Mesothelial cell of epicardium (in vitro differentiated cells): ENCODE data around the gene GORASP2. TPM values are rescaled to one million over a fixed set of nuclear protein-coding genes. Genes with fewer than 3 reads are reported as not detected.

Source experiments
- DNase-seq, 2 experiments: peaks; one replicate each; pipeline ENCODE4 v3.0.0; 2021; ENCODE audit warnings: low spot score in 2 of 2; ENCODE audit not compliant: unreplicated experiment in 2 of 2
- H3K27ac Mint-ChIP-seq: 2 replicates; pipeline ENCODE4 v1.8.0; 2021; ENCODE audit warnings: mixed read lengths
- H3K27me3 Mint-ChIP-seq: 2 replicates; pipeline ENCODE4 v1.8.0; 2021; ENCODE audit warnings: low read depth, mixed read lengths
- H3K36me3 Mint-ChIP-seq: 2 replicates; pipeline ENCODE4 v1.8.0; 2021; ENCODE audit warnings: mixed read lengths
- H3K4me1 Mint-ChIP-seq: 2 replicates; pipeline ENCODE4 v1.8.0; 2021; ENCODE audit warnings: mixed read lengths
- H3K4me3 Mint-ChIP-seq: 2 replicates; pipeline ENCODE4 v1.8.0; 2021; ENCODE audit warnings: mild to moderate bottlenecking, moderate library complexity, mixed read lengths
- H3K9me3 Mint-ChIP-seq: 2 replicates; pipeline ENCODE4 v1.8.0; 2021; ENCODE audit warnings: mixed read lengths
- total RNA-seq: library from RNA; stranded (reverse); gene quantifications from 3 replicates; pipeline ENCODE4 v1.2.1, GENCODE V29; 2021
- TF ChIP-seq, protein P1 (sequence below): fragments of 200-600 bp; sonication (generic); IDR thresholded peaks from one replicate; pipeline ENCODE4 v1.5.0; 2021; ENCODE audit warnings: antibody characterized with exemption; ENCODE audit not compliant: unreplicated experiment

Gene GORASP2
- total RNA-seq, 1 donor from 2014 or later: 91.1 TPM

DNA sequence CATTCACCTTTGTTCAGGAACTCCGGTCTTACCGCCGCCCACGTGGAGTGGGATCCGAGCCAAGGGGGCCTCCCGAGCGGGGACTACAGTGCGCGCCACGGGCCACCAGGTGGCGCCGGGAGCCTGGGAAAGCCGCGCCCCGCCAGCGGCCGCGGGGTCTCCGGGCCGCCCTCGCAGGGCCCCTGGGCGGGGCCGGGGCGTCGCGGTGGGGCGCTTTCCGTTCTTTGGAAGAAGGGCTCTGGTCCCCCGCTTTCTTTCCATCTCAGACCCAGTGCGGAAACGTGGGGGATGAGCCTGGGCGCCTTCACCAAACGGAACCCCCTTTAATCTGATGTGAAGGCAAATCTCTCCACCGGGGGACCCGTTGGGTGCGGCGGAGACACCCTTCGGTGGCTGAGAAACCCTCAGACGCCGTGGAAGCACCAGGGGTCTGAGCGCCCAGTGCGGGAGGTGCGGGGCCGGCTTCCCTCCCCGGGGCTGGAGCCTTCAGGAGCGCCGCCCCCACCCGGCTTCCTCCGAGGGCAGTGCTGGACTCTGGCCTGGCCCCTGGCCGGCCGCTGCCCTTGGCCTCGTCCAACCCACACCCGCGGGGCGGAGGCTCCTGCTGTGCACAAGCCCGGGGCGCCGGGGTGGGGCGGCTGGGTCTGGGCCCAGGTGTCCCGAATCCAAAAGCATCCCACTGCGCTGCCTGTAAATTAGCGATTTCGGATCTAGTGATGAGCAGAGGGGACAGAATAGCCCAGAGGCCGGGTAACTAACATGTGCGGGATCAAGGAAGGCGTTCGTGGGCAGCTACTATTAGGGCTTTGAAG is 44.6 kb downstream of the GORASP2 start:
- TF ChIP-seq, protein P1, sequence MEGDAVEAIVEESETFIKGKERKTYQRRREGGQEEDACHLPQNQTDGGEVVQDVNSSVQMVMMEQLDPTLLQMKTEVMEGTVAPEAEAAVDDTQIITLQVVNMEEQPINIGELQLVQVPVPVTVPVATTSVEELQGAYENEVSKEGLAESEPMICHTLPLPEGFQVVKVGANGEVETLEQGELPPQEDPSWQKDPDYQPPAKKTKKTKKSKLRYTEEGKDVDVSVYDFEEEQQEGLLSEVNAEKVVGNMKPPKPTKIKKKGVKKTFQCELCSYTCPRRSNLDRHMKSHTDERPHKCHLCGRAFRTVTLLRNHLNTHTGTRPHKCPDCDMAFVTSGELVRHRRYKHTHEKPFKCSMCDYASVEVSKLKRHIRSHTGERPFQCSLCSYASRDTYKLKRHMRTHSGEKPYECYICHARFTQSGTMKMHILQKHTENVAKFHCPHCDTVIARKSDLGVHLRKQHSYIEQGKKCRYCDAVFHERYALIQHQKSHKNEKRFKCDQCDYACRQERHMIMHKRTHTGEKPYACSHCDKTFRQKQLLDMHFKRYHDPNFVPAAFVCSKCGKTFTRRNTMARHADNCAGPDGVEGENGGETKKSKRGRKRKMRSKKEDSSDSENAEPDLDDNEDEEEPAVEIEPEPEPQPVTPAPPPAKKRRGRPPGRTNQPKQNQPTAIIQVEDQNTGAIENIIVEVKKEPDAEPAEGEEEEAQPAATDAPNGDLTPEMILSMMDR: peak; percentile 82
- Mint-ChIP-seq H3K27me3 (no peaks in the 10 kb centered on the region), H3K27ac (peak overlapping the region; percentile 20), H3K4me3 (peak overlapping the region; percentile 71), H3K4me1 (peaks cover 19% of the 10 kb centered on the region), H3K9me3 (no peaks in the 10 kb centered on the region), H3K36me3 (no peaks in the 10 kb centered on the region)
- peak; percentile 82 to 94 for DNase-seq

DNA sequence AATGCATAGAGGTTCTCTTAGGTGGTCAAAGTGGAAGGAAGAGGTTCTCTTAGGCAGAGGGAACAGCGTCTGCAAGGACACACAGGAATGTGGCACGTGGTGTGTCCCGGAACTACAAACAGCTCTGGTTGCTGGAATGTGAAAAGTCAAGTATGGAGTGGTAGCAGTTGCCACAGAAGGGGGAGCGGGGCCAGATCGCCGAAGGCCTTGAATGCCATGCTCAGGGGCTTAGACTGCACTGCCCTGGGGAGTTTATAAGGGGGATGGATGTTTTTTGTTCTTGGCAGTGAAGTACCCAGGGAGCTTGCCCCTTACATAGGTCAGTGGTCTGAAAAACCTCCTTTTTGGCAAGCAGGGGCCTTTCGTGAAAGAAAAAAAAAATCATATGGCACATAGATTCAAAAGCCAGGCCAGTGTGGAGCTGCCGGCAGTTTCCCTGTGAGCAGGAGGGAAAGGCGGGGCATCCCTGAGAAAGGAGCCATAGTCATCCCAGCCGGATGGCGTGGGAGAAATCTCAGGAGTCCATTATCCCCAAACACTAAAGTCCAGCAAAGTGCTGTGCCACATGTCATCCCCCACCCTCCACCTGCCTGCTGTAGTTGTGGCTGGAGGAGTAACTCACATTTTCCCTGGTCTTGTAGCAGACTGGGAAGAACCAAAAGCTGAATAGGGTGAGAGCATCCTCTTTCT is 45.4 kb downstream of the GORASP2 start:
- Mint-ChIP-seq H3K27ac (peak overlapping the region; percentile 48), H3K27me3 (no peaks in the 10 kb centered on the region), H3K4me3 (peak overlapping the region; percentile 61), H3K9me3 (no peaks in the 10 kb centered on the region), H3K4me1 (peaks cover 19% of the 10 kb centered on the region), H3K36me3 (no peaks in the 10 kb centered on the region)
- TF ChIP-seq, protein P1: no peak
- DNase-seq: no peak

DNA sequence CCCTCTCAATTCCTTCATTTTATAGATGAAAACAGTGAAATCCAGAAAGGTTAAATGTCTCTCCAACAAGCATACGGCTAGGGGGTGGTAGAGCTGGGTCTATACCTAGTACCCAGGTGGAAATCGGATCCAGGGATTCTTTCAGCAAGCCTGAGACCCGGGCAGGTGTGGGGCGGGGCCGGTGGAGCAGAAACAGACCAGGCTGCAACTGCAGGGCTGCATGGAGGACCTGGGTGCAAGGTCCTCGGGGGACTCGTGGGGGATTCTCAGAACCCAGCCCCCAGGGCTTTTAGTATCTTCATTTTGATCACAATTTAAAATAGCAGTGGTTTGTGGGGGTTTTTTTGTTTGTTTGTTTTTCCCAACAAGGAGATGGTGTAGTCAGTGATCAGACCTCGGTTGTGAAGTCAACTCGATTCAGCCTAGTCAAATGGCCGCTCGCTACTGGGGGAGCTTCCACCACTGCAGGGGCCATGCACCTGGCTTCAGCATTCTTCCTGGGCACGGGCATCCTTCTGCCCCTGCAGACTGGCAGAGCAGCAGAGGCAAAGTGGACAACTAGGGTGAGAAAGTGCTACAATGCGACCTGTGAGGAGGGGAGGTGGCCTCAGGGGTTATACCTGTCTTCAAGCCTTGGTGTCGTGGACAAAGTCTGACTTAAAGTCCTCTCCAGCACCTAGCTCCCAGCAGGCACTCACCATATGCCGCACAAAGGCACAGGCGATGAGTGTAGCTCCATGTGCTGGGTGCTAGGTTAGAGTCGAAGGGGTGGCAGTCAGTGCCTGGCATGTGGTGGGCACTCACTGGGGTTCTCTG is 46.3 kb downstream of the GORASP2 start:
- TF ChIP-seq, protein P1: no peak
- Mint-ChIP-seq H3K9me3 (no peaks in the 10 kb centered on the region), H3K4me1 (peaks cover 17% of the 10 kb centered on the region), H3K4me3 (no peak overlapping the region), H3K36me3 (no peaks in the 10 kb centered on the region), H3K27me3 (no peaks in the 10 kb centered on the region), H3K27ac (no peak overlapping the region)
- DNase-seq: no peak

DNA sequence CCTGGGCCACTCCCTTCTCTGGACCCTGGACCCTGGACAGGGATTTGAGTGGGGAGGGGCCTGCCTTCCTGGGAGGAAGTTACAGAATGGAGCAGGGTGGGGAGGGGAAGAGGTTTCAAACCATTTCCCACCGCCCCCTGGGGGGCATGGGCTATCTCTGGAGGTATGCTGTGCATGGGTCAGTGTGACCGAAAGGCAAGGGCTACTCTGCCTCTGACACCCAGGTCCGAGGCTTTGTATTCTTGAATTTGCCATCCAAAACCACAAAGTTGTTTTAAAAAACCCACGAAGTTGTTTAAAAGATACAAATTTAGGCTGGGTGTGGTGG is 46.9 kb downstream of the GORASP2 start:
- no peak overlapping the region for H3K4me3 Mint-ChIP-seq
- H3K9me3 Mint-ChIP-seq: no peaks in the 10 kb centered on the region
- TF ChIP-seq, protein P1: no peak
- peaks cover 17% of the 10 kb centered on the region for H3K4me1 Mint-ChIP-seq
- H3K36me3 Mint-ChIP-seq: no peaks in the 10 kb centered on the region
- DNase-seq: no peak
- H3K27me3 Mint-ChIP-seq: no peaks in the 10 kb centered on the region
- H3K27ac Mint-ChIP-seq: no peak overlapping the region

DNA sequence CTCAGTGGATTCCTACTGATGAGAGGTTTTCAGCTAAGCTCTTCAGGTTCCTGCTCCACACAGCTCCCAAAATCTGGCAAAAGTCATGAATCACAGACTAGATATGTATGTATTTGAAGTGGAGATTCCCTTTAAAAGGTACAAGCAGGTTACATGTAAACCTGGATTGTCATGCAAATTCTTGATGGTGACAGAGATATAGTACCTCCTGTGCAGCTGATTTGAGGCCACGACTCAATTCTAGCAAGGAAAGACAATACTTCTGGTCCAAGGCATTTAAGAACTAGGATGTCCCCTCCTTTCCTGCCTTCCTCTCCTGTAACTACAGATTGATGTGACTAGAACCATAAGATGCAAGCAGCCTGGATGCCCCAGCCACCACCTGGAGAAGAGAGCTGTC is 55.0 kb downstream of the GORASP2 start:
- Mint-ChIP-seq H3K27me3 (peaks cover 4% of the 10 kb centered on the region), H3K36me3 (peaks cover 6% of the 10 kb centered on the region), H3K4me3 (no peak overlapping the region), H3K9me3 (no peaks in the 10 kb centered on the region), H3K27ac (no peak overlapping the region), H3K4me1 (peaks cover 3% of the 10 kb centered on the region)
- no peak for DNase-seq
- TF ChIP-seq, protein P1: no peak
